ENCODE data around the gene AEBP2. TPM values are rescaled to one million over a fixed set of nuclear protein-coding genes. Genes with fewer than 3 reads are reported as not detected.

AEBP2 gene
- total and polyA plus RNA-seq, 9 of the 15 experiments (the other 6 are each of a cell fraction or from before 2014, with no cell fraction given): 5.7 to 43.7 (median 10.3) TPM

DNA sequence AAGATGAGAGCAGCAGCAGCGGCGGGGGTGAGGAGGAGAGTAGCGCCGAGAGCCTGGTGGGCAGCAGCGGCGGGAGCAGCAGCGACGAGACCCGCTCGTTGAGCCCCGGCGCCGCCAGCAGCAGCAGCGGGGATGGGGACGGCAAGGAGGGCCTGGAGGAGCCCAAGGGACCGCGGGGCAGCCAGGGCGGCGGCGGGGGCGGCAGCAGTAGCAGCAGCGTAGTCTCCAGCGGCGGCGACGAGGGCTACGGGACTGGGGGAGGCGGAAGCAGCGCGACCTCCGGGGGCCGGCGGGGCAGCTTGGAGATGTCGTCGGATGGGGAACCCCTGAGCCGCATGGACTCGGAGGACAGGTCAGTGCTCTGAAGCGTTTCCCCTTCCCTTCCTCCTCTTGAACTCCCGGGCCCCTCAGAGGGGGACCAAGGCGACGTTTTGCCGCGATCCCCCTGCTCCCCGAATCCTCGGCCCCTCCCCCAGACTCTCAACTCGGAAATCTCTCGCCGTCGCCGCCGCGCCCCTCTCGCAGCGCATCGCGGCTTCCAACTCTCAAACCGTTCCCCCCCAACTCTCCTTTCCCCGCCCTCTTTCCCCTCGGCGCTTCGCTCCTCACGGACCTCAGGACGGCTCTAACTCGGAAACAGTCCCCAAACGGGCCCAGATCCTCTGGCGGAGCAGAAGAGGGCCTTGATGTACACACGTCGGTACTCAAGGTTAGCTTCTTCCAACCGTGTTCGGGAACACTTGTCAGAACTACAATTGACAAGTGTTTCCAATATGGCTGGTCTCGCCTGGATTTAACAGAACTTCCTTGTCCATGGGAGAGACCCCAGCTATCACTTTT is 947 bp downstream of the AEBP2 start (continued):
- TF ChIP-seq, protein P1, sequence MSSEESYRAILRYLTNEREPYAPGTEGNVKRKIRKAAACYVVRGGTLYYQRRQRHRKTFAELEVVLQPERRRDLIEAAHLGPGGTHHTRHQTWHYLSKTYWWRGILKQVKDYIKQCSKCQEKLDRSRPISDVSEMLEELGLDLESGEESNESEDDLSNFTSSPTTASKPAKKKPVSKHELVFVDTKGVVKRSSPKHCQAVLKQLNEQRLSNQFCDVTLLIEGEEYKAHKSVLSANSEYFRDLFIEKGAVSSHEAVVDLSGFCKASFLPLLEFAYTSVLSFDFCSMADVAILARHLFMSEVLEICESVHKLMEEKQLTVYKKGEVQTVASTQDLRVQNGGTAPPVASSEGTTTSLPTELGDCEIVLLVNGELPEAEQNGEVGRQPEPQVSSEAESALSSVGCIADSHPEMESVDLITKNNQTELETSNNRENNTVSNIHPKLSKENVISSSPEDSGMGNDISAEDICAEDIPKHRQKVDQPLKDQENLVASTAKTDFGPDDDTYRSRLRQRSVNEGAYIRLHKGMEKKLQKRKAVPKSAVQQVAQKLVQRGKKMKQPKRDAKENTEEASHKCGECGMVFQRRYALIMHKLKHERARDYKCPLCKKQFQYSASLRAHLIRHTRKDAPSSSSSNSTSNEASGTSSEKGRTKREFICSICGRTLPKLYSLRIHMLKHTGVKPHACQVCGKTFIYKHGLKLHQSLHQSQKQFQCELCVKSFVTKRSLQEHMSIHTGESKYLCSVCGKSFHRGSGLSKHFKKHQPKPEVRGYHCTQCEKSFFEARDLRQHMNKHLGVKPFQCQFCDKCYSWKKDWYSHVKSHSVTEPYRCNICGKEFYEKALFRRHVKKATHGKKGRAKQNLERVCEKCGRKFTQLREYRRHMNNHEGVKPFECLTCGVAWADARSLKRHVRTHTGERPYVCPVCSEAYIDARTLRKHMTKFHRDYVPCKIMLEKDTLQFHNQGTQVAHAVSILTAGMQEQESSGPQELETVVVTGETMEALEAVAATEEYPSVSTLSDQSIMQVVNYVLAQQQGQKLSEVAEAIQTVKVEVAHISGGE (CRISPR knock-in tag; IDR thresholded peaks at IDR 0.05): no peak
- TF ChIP-seq ILK (tag; IDR thresholded peaks at IDR 0.05; ENCODE audit: borderline replicate concordance, low read depth) (no peak), POLR2AphosphoS2 (IDR thresholded peaks at IDR 0.05; ENCODE audit: low read length) (no peak), AFF4 (CRISPR knock-in tag; IDR thresholded peaks at IDR 0.05) (0 out of 2 replicates have a peak, but pooled peaks have one; percentile 2), ZBTB26 (CRISPR knock-in tag; IDR thresholded peaks at IDR 0.05) (no peak), SIRT6 (IDR thresholded peaks at IDR 0.05; ENCODE audit: low read depth, low read length) (no peak), ZNF77 (CRISPR knock-in tag; IDR thresholded peaks at IDR 0.05) (no peak), MIER1 (IDR thresholded peaks at IDR 0.05; ENCODE audit: low read depth) (no peak), KAT2B (IDR thresholded peaks at IDR 0.05; ENCODE audit: low read depth, low read length) (no peak)
- TF ChIP-seq, protein P2, sequence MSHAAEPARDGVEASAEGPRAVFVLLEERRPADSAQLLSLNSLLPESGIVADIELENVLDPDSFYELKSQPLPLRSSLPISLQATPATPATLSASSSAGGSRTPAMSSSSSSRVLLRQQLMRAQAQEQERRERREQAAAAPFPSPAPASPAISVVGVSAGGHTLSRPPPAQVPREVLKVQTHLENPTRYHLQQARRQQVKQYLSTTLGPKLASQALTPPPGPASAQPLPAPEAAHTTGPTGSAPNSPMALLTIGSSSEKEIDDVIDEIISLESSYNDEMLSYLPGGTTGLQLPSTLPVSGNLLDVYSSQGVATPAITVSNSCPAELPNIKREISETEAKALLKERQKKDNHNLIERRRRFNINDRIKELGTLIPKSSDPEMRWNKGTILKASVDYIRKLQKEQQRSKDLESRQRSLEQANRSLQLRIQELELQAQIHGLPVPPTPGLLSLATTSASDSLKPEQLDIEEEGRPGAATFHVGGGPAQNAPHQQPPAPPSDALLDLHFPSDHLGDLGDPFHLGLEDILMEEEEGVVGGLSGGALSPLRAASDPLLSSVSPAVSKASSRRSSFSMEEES (CRISPR knock-in tag; IDR thresholded peaks at IDR 0.05): no peak
- TF ChIP-seq, protein P3, sequence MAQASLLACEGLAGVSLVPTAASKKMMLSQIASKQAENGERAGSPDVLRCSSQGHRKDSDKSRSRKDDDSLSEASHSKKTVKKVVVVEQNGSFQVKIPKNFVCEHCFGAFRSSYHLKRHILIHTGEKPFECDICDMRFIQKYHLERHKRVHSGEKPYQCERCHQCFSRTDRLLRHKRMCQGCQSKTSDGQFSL (CRISPR knock-in tag; IDR thresholded peaks at IDR 0.05): peak; percentile 65; the same call in 1 of the 2 replicates
- TF ChIP-seq, protein P3 (tag; IDR thresholded peaks at IDR 0.05): peak in 1 of 2 experiments; percentile 33; a peak in 1 of 4 replicates
- TF ChIP-seq, protein P4, sequence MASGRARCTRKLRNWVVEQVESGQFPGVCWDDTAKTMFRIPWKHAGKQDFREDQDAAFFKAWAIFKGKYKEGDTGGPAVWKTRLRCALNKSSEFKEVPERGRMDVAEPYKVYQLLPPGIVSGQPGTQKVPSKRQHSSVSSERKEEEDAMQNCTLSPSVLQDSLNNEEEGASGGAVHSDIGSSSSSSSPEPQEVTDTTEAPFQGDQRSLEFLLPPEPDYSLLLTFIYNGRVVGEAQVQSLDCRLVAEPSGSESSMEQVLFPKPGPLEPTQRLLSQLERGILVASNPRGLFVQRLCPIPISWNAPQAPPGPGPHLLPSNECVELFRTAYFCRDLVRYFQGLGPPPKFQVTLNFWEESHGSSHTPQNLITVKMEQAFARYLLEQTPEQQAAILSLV (tag; IDR thresholded peaks at IDR 0.05): no peak

Measured in K562 (cell line).